Ectodermal cell (in vitro differentiated cells): ENCODE measurements around the gene SRGAP2B. TPM values are rescaled to one million over a fixed set of nuclear protein-coding genes. Genes with fewer than 3 reads are reported as not detected.
A peak's percentile ranks its signal among the peaks of the same experiment; 100 is the strongest.
"Not testable (repeated sequence)": the region's sequence is repeated elsewhere in the genome, so short reads cannot be mapped to it uniquely, and the experiment has no call there.

ENCODE experiments used
- H3K27ac ChIP-seq: 2 replicates; pipeline ENCODE4 v1.7.0; 2013; ENCODE audit warnings: mild to moderate bottlenecking, low read depth, low read length; ENCODE audit not compliant: insufficient read depth, poor library complexity, severe bottlenecking
- H3K27me3 ChIP-seq: 2 replicates; pipeline ENCODE4 v1.7.0; 2013; ENCODE audit warnings: mild to moderate bottlenecking, low read length; ENCODE audit not compliant: insufficient read depth, control insufficient read depth, poor library complexity, severe bottlenecking
- H3K36me3 ChIP-seq: one replicate; pipeline ENCODE4 v1.7.0; 2013; ENCODE audit warnings: low read length; ENCODE audit not compliant: control insufficient read depth, insufficient read depth
- H3K4me1 ChIP-seq: one replicate; pipeline ENCODE4 v1.7.0; 2013; ENCODE audit warnings: low read length; ENCODE audit not compliant: control insufficient read depth, insufficient read depth
- H3K4me3 ChIP-seq: 2 replicates; pipeline ENCODE4 v1.7.0; 2013; ENCODE audit warnings: low read depth, low read length, control low read depth; ENCODE audit not compliant: insufficient read depth
- H3K9me3 ChIP-seq: 2 replicates; pipeline ENCODE4 v1.7.0; 2013; ENCODE audit warnings: mild to moderate bottlenecking, low read length, moderate library complexity; ENCODE audit not compliant: control insufficient read depth
- WGBS, 2 experiments: methylation state at CpG; one replicate each; pipeline ENCODE4 v1.1.7; 2013; ENCODE audit warnings: missing lambda C conversion rate in 2 of 2; 5-methylcytosine and 5-hydroxymethylcytosine counted together
- polyA plus RNA-seq, 4 experiments: library from polyadenylated mRNA; stranded (reverse); fragments of 50-300 nt; gene quantifications; one replicate each; pipeline ENCODE4 v1.2.3, GENCODE V29; 2013

The SRGAP2B gene
- polyA plus RNA-seq (2013, experiment 1 of 4) = 44.2 TPM
- polyA plus RNA-seq (2013, experiment 2 of 4) = 37.9 TPM
- 33.8 TPM for polyA plus RNA-seq (2013, experiment 3 of 4)
- 45.1 TPM for polyA plus RNA-seq (2013, experiment 4 of 4)

- H3K36me3 ChIP-seq, H3K27ac ChIP-seq, H3K27me3 ChIP-seq, H3K4me1 ChIP-seq, H3K9me3 ChIP-seq: not testable (repeated sequence)
- WGBS, 2 experiments = no CpG with 5 or more reads among the region's 47 CpGs
- peak within 1 kb of the TSS; percentile 23 for H3K4me3 ChIP-seq
These were observed at the start of gene SRGAP2B, which contains the start of gene FAM72D for GRCh38 chr1:145095284-145096057. Gene SRGAP2B, minus strand, starts transcription at chr1:145095328. Its CDS starts 2,427 bp downstream, at chr1:145092901. Gene FAM72D, plus strand, starts transcription at chr1:145095974. Its CDS starts 874 bp downstream, at chr1:145096848.

- WGBS, 2 experiments = 80% methylated on average over 1 of the region's 3 CpGs; no CpG with 5 or more reads in 1 of the 2 experiments
- not testable (repeated sequence) for H3K9me3 ChIP-seq, H3K27me3 ChIP-seq, H3K36me3 ChIP-seq, H3K4me3 ChIP-seq, H3K4me1 ChIP-seq, H3K27ac ChIP-seq
These were observed 49.3 kb upstream of the SRGAP2B start for GRCh38 chr1:145144264-145144913.

- not testable (repeated sequence) for H3K27ac ChIP-seq, H3K9me3 ChIP-seq, H3K27me3 ChIP-seq, H3K36me3 ChIP-seq, H3K4me3 ChIP-seq, H3K4me1 ChIP-seq
- no CpG with 5 or more reads among the region's 2 CpGs for WGBS, 2 experiments
These were observed 45.4 kb upstream of the SRGAP2B start for GRCh38 chr1:145140549-145140948.

GRCh38 chr1:145134476-145134875 lies 39.3 kb upstream of the SRGAP2B start:
- not testable (repeated sequence) for H3K27me3 ChIP-seq, H3K36me3 ChIP-seq, H3K4me3 ChIP-seq, H3K9me3 ChIP-seq, H3K4me1 ChIP-seq, H3K27ac ChIP-seq
- no CpG with 5 or more reads among the region's 1 CpG for WGBS, 2 experiments

- not testable (repeated sequence) for H3K4me1 ChIP-seq, H3K27me3 ChIP-seq, H3K9me3 ChIP-seq, H3K4me3 ChIP-seq, H3K27ac ChIP-seq, H3K36me3 ChIP-seq
- 76 to 77% methylated on average over 11 to 12 of the region's 14 CpGs for WGBS, 2 experiments
These were observed 33.8 kb upstream of the SRGAP2B start for GRCh38 chr1:145128697-145129469.

GRCh38 chr1:145127144-145127543 lies 32.0 kb upstream of the SRGAP2B start:
- H3K36me3 ChIP-seq, H3K27me3 ChIP-seq, H3K4me1 ChIP-seq, H3K4me3 ChIP-seq, H3K27ac ChIP-seq, H3K9me3 ChIP-seq: not testable (repeated sequence)

- H3K4me3 ChIP-seq, H3K4me1 ChIP-seq, H3K9me3 ChIP-seq, H3K27ac ChIP-seq, H3K27me3 ChIP-seq, H3K36me3 ChIP-seq: not testable (repeated sequence)
- no CpG with 5 or more reads among the region's 1 CpG for WGBS, 2 experiments
These were observed 30.0 kb upstream of the SRGAP2B start for GRCh38 chr1:145125112-145125511.

- no CpG with 5 or more reads among the region's 7 CpGs for WGBS, 2 experiments
- not testable (repeated sequence) for H3K27me3 ChIP-seq, H3K4me3 ChIP-seq, H3K4me1 ChIP-seq, H3K36me3 ChIP-seq, H3K9me3 ChIP-seq, H3K27ac ChIP-seq
These were observed 29.0 kb upstream of the SRGAP2B start for GRCh38 chr1:145123992-145124641.

- H3K36me3 ChIP-seq, H3K4me3 ChIP-seq, H3K9me3 ChIP-seq, H3K27me3 ChIP-seq, H3K4me1 ChIP-seq, H3K27ac ChIP-seq: not testable (repeated sequence)
- WGBS, 2 experiments = no CpG with 5 or more reads among the region's 1 CpG
These were observed 27.9 kb upstream of the SRGAP2B start for GRCh38 chr1:145123062-145123395.
